HUES6 (cell line): ENCODE measurements around the gene DSTN.
A peak's percentile ranks its signal among the peaks of the same experiment; 100 is the strongest.

Source experiments
- H3K27ac ChIP-seq: 2 replicates; pipeline ENCODE4 v1.7.0; 2013; ENCODE audit warnings: low read depth, mild to moderate bottlenecking, low read length, inconsistent platforms
- H3K27me3 ChIP-seq: 2 replicates; pipeline ENCODE4 v1.6.1; 2013; ENCODE audit warnings: low read length; ENCODE audit not compliant: control insufficient read depth, insufficient read depth
- H3K36me3 ChIP-seq: 2 replicates; pipeline ENCODE4 v1.6.1; 2013; ENCODE audit warnings: low read length; ENCODE audit not compliant: control insufficient read depth, insufficient read depth
- H3K4me1 ChIP-seq: 2 replicates; pipeline ENCODE4 v1.6.1; 2013; ENCODE audit warnings: low read length; ENCODE audit not compliant: control insufficient read depth, insufficient read depth
- H3K4me3 ChIP-seq: 2 replicates; pipeline ENCODE4 v1.5.1; 2013; ENCODE audit warnings: low read depth, low read length
- H3K9ac ChIP-seq: one replicate; pipeline ENCODE4 v1.6.1; 2013; ENCODE audit warnings: mild to moderate bottlenecking, low read length
- H3K9me3 ChIP-seq: 2 replicates; pipeline ENCODE4 v1.6.1; 2013; ENCODE audit warnings: low read depth, low read length; ENCODE audit not compliant: control insufficient read depth, insufficient read depth

The DSTN gene

DNA sequence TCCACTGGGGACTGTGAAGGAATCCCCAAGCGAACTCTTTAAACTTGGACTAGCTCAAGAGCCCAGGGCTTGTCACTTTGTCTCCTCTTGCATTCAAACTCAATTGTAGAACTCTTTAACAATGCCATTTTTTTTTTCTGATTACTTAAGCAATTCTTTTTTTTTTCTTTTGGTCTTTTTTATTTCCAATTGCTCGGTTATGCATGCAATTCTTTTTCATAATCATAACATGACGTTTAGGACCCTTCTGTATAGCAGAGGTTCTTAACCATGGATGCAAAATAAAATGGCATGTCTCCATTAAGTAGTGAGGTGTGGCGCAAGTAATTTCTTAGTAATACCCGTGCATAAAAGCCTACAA is 38.2 kb upstream of the DSTN start:
- Histone ChIP-seq H3K4me3 (peak overlapping the region; percentile 66), H3K9me3 (peaks cover 2% of the 10 kb centered on the region; the same call in 1 of the 2 replicates), H3K9ac (peak overlapping the region; percentile 88), H3K27me3 (peaks cover 10% of the 10 kb centered on the region), H3K4me1 (peaks cover 22% of the 10 kb centered on the region), H3K36me3 (no peaks in the 10 kb centered on the region), H3K27ac (peak overlapping the region; percentile 55; the same call in 1 of the 2 replicates)

DNA sequence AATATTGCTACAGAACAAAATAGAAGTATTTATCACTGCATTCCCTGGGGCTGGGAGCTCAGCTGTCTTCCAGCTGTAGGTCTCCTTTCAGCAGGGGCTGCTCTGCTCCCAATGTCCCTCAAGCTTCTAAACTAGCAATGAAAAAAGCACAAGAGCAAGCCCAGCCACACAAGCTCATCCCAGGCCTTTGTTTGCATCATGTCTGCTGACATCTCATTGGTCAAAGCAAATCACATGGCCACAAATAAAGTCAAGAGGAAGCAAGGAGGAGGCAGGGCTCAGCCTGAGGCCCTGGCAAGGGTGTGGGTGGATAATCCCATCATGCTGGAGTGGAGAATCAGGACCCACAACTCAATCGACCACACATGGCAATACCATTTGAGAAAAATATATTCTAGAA is 36.5 kb upstream of the DSTN start:
- Histone ChIP-seq H3K27me3 (peaks cover 10% of the 10 kb centered on the region), H3K4me1 (peaks cover 26% of the 10 kb centered on the region), H3K27ac (peak overlapping the region; percentile 37; the same call in 1 of the 2 replicates), H3K9ac (peak overlapping the region; percentile 13), H3K9me3 (peaks cover 4% of the 10 kb centered on the region; the same call in 1 of the 2 replicates), H3K4me3 (no peak overlapping the region), H3K36me3 (no peaks in the 10 kb centered on the region)

DNA sequence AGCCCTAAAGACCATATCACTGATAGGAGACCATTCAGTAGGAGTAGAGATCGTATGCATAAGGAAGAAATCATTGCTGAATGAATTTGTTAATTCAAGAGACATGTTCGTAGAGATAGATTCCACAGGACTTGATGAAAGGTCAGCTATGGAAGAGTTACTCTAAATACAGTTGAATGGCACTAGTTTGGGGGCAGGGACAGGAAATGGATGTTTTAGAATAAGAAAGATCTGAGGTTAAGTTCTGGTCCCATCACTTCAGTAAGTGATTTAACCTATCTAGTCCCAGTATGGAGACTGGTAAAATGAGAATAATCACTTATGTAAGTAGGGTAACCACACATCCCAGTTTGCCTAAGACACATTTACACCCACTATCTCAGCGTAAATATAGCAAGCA is 35.8 kb upstream of the DSTN start:
- peaks cover 10% of the 10 kb centered on the region for H3K27me3 ChIP-seq
- H3K9me3 ChIP-seq = peaks cover 4% of the 10 kb centered on the region; the same call in 1 of the 2 replicates
- peaks cover 26% of the 10 kb centered on the region for H3K4me1 ChIP-seq
- peak overlapping the region; percentile 25 for H3K4me3 ChIP-seq
- peak overlapping the region; percentile 1 for H3K9ac ChIP-seq
- no peaks in the 10 kb centered on the region for H3K36me3 ChIP-seq
- H3K27ac ChIP-seq = peak overlapping the region; percentile 37; the same call in 1 of the 2 replicates

DNA sequence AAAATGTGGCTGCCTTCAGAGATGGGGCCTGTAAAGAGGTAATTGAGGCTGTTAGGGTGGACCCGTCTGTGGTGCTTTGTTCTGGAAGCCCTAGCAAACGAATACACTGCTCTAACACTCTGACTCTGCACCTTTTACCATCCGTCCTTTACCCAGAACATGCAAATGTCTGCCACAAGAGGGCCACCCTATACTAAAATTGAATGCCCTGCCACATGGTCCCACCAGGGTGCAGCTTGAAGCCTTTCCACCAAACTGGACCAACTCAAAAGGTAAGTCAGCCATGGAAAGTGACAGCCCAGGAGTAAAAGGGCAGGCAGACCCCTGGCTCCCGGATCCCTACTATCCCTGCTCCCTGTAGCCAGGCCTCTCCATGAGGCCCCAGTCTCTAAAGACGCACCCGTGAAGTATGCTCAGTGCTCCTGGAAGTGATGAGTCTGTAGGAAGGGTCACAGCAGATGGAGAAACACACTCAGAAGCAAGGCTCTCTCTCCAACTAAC is 32.9 kb upstream of the DSTN start:
- H3K9ac ChIP-seq = no peak overlapping the region
- no peak overlapping the region for H3K27ac ChIP-seq

DNA sequence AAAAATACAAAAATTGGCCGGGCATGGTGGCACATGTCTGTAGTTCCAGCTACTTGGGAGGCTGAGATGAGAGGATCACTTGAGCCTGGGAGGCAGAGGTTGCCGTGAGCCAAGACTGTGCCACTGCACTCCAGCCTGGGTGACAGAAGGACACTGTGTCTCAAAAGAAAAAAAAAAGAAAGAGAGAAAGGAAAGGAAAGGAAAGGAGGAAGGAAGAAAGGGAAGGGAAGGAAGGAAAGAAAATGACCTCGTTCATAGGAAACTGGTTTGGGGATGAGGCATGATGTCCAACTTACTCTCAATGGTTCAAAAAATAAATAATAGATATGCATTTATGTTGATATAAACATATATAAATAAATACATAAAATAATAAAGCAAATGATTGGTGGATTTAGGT is 31.9 kb upstream of the DSTN start:
- H3K27me3 ChIP-seq = no peaks in the 10 kb centered on the region
- no peak overlapping the region for H3K27ac ChIP-seq
- no peak overlapping the region for H3K4me3 ChIP-seq
- peaks cover 18% of the 10 kb centered on the region for H3K4me1 ChIP-seq
- peaks cover 4% of the 10 kb centered on the region; the same call in 1 of the 2 replicates for H3K9me3 ChIP-seq
- no peak overlapping the region for H3K9ac ChIP-seq
- H3K36me3 ChIP-seq = no peaks in the 10 kb centered on the region

More for the DNA sequence above, 32.9 kb upstream of the DSTN start:
- H3K36me3 ChIP-seq = no peaks in the 10 kb centered on the region
- peaks cover 4% of the 10 kb centered on the region; the same call in 1 of the 2 replicates for H3K9me3 ChIP-seq
- H3K27me3 ChIP-seq = no peaks in the 10 kb centered on the region
- H3K4me3 ChIP-seq = no peak overlapping the region
- peaks cover 18% of the 10 kb centered on the region for H3K4me1 ChIP-seq

DNA sequence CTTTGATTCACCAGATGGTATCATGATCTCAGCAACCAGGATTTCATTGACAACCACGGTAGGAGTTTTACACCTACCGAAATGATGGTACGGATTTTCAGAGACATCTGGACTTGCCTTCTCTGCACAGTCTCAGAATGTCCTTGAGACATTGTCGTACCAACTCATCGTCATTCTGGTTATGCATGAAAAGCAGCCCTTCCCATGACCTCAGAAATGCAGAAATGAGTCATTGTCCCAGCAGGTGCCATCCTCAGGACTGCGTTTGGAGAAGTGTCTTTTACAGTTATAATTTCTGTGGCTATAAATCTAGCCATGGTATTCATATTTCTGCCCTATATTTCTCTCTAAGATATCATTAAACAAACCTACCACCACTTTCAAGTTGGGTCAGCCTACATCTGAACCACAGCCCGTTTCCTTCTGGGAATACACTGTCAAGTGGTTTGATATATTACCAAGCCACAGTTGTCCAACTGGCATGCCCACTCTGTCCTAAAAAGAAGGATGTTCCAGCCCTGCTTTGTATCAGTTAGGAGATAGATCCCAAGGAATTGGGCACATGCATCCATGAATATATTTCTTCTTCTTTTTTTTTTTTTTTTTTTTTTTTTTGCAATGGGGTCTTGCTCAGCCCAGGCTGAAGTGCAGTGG is 31.2 kb upstream of the DSTN start:
- Histone ChIP-seq H3K27ac (no peak overlapping the region), H3K4me3 (no peak overlapping the region), H3K4me1 (peaks cover 13% of the 10 kb centered on the region), H3K36me3 (no peaks in the 10 kb centered on the region), H3K27me3 (no peaks in the 10 kb centered on the region), H3K9me3 (peaks cover 4% of the 10 kb centered on the region; the same call in 1 of the 2 replicates), H3K9ac (no peak overlapping the region)

DNA sequence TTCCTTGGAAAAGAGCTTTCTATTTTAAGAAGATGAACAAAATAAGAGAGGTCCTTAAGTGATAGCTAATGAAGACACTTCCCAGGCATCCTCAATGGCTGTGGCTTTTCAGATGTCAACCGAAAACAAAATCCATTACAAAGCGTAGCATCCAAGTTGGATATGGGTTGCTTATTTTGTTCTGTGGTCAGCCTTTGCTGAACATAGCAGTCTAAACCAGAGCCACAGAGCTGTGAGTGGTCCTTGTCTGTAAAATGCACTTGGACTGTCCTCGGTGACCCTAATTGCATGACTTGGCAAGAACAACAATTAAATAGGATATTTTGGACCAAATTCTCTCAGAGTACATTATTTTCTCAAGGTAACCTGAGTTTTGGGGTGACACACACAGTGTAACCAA is 28.3 kb upstream of the DSTN start:
- no peak overlapping the region for H3K4me3 ChIP-seq
- no peak overlapping the region for H3K27ac ChIP-seq
- no peaks in the 10 kb centered on the region for H3K36me3 ChIP-seq
- H3K27me3 ChIP-seq = no peaks in the 10 kb centered on the region
- H3K9ac ChIP-seq = no peak overlapping the region
- peaks cover 2% of the 10 kb centered on the region; the same call in 1 of the 2 replicates for H3K9me3 ChIP-seq
- H3K4me1 ChIP-seq = peaks cover 4% of the 10 kb centered on the region

DNA sequence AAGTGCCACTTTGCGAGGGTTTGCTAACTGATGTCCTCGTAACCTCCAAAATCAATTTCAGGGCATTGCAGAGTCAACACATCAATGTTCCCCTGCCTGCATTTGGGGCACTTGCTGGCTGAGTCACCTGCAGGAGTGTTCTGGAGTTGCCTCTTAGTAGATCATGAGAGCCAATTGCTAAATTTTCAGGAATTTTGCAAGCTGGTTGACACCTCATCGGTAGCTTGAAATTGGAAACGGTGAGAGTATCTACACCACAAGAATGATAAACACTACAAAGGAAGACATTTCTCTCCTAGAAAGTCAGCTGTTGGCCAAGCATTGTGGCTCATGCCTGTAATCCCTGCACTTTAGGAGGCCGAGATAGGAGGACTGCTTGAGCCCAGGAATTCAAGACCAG is 27.9 kb upstream of the DSTN start:
- H3K27me3 ChIP-seq = no peaks in the 10 kb centered on the region
- no peak overlapping the region for H3K9ac ChIP-seq
- H3K9me3 ChIP-seq = no peaks in the 10 kb centered on the region
- no peak overlapping the region for H3K27ac ChIP-seq
- no peaks in the 10 kb centered on the region for H3K36me3 ChIP-seq
- no peak overlapping the region for H3K4me3 ChIP-seq
- peaks cover 4% of the 10 kb centered on the region for H3K4me1 ChIP-seq

DNA sequence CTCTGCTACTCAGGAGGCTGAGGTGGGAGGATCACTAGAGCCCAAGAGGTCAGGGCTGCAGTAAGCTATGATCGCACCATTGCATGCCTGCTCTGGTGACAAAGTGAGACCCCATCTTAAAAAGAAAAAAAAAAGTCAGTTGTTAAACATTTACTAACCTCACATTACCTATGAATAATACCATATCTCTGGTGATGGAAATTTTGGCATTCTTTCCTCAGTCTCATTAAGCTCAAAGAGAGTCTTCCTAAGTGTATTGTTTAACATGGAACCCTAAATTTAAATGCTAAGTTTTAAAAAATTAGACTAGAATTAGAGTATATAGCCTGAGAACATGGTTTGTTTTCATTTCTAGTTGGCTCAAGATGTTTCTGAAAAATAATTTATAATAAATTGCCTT is 27.4 kb upstream of the DSTN start:
- Histone ChIP-seq H3K4me3 (no peak overlapping the region), H3K27me3 (no peaks in the 10 kb centered on the region), H3K9me3 (no peaks in the 10 kb centered on the region), H3K36me3 (no peaks in the 10 kb centered on the region), H3K9ac (no peak overlapping the region), H3K4me1 (no peaks in the 10 kb centered on the region), H3K27ac (no peak overlapping the region)

DNA sequence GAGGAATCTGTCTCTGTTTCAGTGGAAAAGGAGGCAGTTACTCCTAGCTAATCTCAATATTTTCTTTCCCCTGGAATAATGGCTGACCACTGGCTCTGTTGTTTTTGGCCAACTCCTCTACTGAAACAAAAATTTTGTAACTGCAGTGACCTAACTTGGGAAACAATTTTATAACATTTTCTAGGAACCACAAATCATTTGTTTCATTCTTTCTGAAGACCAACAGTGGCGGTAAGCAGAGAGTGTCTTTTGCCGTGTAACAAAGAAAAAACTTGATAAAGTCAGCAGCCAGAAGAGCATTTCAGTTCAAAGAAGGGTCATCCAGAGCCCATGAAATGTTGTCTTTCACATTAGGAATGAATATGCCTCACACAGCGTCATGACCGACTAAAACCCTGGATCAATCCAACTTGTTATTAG is 26.9 kb upstream of the DSTN start:
- Histone ChIP-seq H3K4me1 (no peaks in the 10 kb centered on the region), H3K27me3 (no peaks in the 10 kb centered on the region), H3K9me3 (no peaks in the 10 kb centered on the region), H3K27ac (no peak overlapping the region), H3K4me3 (no peak overlapping the region), H3K36me3 (no peaks in the 10 kb centered on the region), H3K9ac (no peak overlapping the region)

DNA sequence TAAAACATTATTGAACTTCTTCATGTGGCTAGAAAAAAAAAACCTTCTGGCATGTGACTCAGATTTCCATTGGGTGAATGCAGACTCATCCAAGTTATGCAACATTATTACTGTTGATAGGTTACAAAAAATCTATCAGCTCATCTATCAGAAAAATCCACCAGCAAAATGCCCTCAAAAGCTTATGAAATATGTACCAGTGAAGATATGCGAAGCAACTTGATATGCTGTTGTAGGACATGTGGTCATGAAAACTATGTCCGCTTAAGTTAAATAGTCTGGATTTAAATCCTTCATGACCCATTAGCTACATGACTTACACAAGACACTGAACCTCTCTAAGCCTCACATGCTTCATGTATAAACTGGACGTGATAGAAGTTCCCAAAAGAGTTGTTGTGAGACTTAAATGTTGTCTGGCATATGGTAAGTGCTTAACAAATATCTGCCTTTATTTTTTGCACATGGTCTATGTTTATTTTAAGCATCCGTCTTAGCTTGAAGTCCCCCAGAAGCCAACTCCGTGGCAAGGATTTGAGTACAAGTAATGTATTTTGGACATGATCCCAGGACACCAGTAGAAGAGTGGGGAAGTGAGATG is 26.2 kb upstream of the DSTN start:
- no peak overlapping the region for H3K9ac ChIP-seq

More for the DNA sequence above, 26.2 kb upstream of the DSTN start:
- H3K9me3 ChIP-seq = no peaks in the 10 kb centered on the region
- no peaks in the 10 kb centered on the region for H3K36me3 ChIP-seq
- H3K4me1 ChIP-seq = no peaks in the 10 kb centered on the region
- H3K27ac ChIP-seq = no peak overlapping the region
- no peaks in the 10 kb centered on the region for H3K27me3 ChIP-seq
- no peak overlapping the region for H3K4me3 ChIP-seq
